Measurements from ENCODE around the gene RAB3D.

Gene RAB3D

DNA sequence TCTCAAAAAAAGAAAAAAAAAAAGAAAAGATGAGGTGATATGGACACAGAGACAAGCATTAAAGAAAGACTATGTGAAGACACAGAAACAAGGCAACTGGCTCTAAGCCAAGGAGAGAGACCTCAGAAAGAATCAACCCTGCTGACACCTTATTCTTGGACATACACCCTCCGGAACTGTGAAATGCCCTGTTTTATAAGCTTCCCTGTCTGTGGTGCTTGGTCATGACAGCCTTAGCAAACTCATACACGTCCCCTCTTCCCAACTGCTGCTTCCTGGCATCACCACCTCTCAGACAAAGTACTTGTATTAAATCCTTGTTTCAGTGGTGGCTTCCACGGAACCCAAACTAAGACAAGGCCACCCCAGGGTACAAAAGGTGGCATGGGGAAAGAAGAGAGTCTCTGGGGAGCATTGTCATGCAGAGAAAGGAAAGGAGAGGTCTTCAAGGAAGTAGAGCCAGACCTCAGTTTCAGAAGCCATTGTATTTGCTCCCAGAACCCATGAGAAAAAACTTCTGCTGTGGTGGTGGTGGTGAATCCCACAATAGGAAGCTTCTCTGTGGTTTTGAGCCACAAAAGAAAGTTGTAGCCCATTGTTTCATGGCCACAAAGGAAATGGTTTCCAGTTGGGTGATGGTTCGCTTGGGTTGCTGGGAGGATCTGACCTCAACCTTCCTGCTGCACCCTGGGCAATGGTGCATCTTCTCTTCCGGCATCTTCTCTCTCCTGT, 59.8 kb downstream of the RAB3D start:
- H3K4me3 ChIP-seq (ENCODE audit: low read length) = no peak overlapping the region
- DNase-seq (ENCODE audit: low read depth) = peak; percentile 16
- TF ChIP-seq, protein P1, sequence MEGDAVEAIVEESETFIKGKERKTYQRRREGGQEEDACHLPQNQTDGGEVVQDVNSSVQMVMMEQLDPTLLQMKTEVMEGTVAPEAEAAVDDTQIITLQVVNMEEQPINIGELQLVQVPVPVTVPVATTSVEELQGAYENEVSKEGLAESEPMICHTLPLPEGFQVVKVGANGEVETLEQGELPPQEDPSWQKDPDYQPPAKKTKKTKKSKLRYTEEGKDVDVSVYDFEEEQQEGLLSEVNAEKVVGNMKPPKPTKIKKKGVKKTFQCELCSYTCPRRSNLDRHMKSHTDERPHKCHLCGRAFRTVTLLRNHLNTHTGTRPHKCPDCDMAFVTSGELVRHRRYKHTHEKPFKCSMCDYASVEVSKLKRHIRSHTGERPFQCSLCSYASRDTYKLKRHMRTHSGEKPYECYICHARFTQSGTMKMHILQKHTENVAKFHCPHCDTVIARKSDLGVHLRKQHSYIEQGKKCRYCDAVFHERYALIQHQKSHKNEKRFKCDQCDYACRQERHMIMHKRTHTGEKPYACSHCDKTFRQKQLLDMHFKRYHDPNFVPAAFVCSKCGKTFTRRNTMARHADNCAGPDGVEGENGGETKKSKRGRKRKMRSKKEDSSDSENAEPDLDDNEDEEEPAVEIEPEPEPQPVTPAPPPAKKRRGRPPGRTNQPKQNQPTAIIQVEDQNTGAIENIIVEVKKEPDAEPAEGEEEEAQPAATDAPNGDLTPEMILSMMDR (conservative IDR thresholded peaks at IDR 0.05; ENCODE audit: low read length) = no peak

DNA sequence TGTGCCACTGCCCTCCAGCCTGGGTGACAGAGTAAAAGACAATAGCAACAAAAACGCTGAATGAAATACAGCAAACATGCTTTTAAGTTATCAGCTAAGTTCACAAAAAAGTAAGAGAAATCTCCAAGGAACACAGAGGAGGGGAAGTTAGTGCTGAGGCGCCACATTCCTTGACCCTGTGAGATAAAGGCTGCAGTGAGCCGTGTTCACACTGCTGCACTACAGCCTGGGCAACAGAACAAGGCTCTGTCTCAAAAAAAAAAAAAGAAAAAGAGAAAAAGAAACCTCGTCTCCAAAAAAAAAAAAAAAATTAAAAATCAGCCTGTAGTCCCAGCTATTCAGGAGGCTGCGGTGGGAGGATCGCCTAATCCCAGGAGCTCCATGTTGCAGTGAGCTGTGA, 60.8 kb downstream of the RAB3D start:
- no peak overlapping the region for H3K4me3 ChIP-seq (ENCODE audit: low read length)
- TF ChIP-seq, protein P1 (conservative IDR thresholded peaks at IDR 0.05; ENCODE audit: low read length) = no peak
- no peak for DNase-seq (ENCODE audit: low read depth)

DNA sequence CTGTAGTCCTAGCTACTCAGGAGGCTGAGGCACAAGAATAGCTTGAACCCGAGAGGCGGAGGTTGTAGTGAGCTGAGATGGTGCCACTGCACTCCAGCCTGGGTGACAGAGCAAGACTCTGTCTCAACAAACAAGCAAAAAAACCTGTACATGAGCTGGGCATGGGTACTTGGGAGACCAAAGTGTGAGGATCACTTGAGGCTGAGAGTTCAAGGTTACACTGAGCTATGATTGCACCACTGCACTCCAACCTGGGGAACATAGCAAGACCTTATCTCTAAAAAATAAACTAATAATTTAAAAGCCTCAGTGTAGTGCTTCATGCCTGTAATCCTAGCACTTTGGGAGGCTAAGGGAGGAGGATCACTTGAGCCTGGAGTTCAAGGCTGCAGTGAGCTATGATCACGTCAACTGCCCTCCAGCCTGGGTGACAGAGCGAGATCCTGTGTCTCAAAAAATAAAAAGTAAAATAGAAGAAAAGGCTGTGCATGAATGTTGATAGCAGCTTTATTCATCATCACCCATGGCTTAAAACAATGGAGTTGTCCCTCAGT, 64.8 kb downstream of the RAB3D start:
- DNase-seq (ENCODE audit: low read depth) = no peak
- TF ChIP-seq, protein P1 (conservative IDR thresholded peaks at IDR 0.05; ENCODE audit: low read length) = no peak
- H3K4me3 ChIP-seq (ENCODE audit: low read length) = no peak overlapping the region

DNA sequence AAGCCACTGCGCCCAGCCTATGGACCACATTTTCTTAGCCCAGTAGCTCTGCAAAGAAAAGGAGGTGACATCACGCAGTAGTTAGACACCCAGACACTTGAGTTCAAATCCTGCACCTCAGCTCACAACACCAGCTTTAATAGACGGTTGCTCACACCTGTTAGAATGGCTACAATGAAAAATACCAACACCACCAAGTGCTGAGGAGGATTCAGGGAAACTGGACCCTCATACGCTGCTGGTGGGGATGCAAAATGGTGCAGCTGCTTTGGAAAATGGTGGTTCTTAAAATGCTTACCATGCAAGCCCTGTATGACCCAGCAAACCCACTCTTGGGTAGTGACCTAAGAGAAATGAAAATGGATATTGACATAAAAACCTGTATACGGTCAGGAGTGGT, 65.5 kb downstream of the RAB3D start:
- H3K4me3 ChIP-seq (ENCODE audit: low read length) = no peak overlapping the region
- TF ChIP-seq, protein P1 (conservative IDR thresholded peaks at IDR 0.05; ENCODE audit: low read length) = no peak
- no peak for DNase-seq (ENCODE audit: low read depth)

DNA sequence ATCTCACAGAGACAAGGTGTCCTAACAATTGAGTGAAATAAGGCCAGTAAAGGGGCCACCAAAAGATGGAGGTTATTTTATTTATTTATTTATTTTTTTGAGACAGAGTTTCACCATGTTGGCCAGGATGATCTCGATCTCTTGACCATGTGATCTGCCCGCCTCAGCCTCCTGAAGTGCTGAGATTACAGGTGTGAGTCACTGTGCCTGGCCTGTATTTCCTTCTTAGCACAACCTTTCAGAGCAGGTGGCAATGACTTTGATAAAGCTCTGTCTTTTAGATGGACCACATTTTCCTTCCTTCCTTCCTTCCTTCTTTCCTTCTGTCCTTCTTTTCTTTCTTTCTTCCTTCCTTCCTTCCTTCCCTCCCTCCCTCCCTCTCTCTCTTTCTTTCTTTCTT, 66.2 kb downstream of the RAB3D start:
- DNase-seq (ENCODE audit: low read depth) = no peak
- TF ChIP-seq, protein P1 (conservative IDR thresholded peaks at IDR 0.05; ENCODE audit: low read length) = no peak
- no peak overlapping the region for H3K4me3 ChIP-seq (ENCODE audit: low read length)
